Ramos (cell line): Measurements from ENCODE around the gene PRRC2A.

Experiments
- in situ Hi-C: fragments of 300-500 bp; cut with MboI; formaldehyde crosslinking; loops from one replicate; pipeline ENCODE4 v1.14.3; 2022; ENCODE audit warnings: low sequenced_read_pairs; ENCODE audit not compliant: unreplicated experiment

PRRC2A gene

GRCh38 chr6:31663961-31664789 is 43.7 kb downstream of the PRRC2A start:
- in situ Hi-C loops = no loop called here

GRCh38 chr6:31664790-31665500 is 44.4 kb downstream of the PRRC2A start, which contains the start of gene GPANK1:
GPANK1 (minus strand) TSS chr6:31664997; CDS start chr6:31664478, 519 bp downstream.
- in situ Hi-C loops = no loop called here

GRCh38 chr6:31665501-31666336 is 45.2 kb downstream of the PRRC2A start, which contains the start of gene CSNK2B:
CSNK2B (plus strand) TSS chr6:31666080; CDS start chr6:31666832, 752 bp downstream.
- in situ Hi-C loops = no loop called here

GRCh38 chr6:31666337-31666965 is 45.9 kb downstream of the PRRC2A start:
- in situ Hi-C loops = no loop called here

- in situ Hi-C loops = no loop called here
Measured at GRCh38 chr6:31669676-31670075, 49.2 kb downstream of the PRRC2A start, which contains the start of gene LY6G5B. LY6G5B (plus strand) TSS chr6:31669976; CDS start chr6:31670951, 975 bp downstream.

GRCh38 chr6:31676322-31676903 is 55.9 kb downstream of the PRRC2A start:
- in situ Hi-C loops = no loop called here

- in situ Hi-C loops = no loop called here
Measured at GRCh38 chr6:31676904-31677303, 56.4 kb downstream of the PRRC2A start.

GRCh38 chr6:31677955-31678354 is 57.4 kb downstream of the PRRC2A start:
- in situ Hi-C loops = no loop called here

- in situ Hi-C loops = no loop called here
Measured at GRCh38 chr6:31680226-31681134, 60.0 kb downstream of the PRRC2A start, which contains the start of gene LY6G5C. LY6G5C (minus strand) TSS chr6:31681067; CDS start chr6:31680373, 694 bp downstream.

GRCh38 chr6:31681135-31681671 is 60.7 kb downstream of the PRRC2A start:
- in situ Hi-C loops = no loop called here

- in situ Hi-C loops = no loop called here
Measured at GRCh38 chr6:31683591-31683990, 63.1 kb downstream of the PRRC2A start.

- in situ Hi-C loops = no loop called here
Measured at GRCh38 chr6:31686483-31686882, 66.0 kb downstream of the PRRC2A start.

GRCh38 chr6:31687321-31687720 is 66.8 kb downstream of the PRRC2A start:
- in situ Hi-C loops = no loop called here
